Measurements from ENCODE around the gene PRCP. TPM values are rescaled to one million over a fixed set of nuclear protein-coding genes. Genes with fewer than 3 reads are reported as not detected.

PRCP gene
- total RNA-seq, 1 experiment from 2014 or later: 56.7 TPM

DNA sequence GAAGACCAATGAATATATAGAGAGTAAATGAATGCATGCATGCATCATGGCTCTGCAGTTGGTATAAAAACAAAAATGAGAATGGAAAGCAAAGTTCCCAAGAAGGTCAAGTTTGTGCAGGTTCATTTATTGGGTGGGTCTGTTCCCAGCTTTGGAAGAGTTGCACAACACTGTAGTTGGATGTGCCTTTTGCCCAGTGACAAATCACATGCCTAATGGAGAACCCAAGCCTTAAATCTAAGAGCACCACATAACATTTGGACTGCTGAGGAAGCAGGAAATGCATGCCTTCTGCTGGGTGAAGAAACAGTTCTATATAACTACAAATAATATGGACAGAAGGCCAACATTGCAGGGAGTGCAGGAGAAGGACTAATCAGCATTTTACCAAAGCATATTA, 30.6 kb downstream of the PRCP start:
- no peak overlapping the region for H3K18ac ChIP-seq (ENCODE audit: insufficient read length, low read depth, low read length)
- H2AK5ac ChIP-seq (ENCODE audit: insufficient read length, low read length): no peak overlapping the region
- H2BK120ac ChIP-seq (ENCODE audit: low read depth, low read length, poor library complexity, severe bottlenecking): no peak overlapping the region
- H4K91ac ChIP-seq (ENCODE audit: insufficient read length, low read depth, low read length): no peak overlapping the region
- H3K79me1 ChIP-seq (ENCODE audit: insufficient read depth, low read depth, low read length, poor library complexity, severe bottlenecking): no peaks in the 10 kb centered on the region
- TF ChIP-seq, protein P1, sequence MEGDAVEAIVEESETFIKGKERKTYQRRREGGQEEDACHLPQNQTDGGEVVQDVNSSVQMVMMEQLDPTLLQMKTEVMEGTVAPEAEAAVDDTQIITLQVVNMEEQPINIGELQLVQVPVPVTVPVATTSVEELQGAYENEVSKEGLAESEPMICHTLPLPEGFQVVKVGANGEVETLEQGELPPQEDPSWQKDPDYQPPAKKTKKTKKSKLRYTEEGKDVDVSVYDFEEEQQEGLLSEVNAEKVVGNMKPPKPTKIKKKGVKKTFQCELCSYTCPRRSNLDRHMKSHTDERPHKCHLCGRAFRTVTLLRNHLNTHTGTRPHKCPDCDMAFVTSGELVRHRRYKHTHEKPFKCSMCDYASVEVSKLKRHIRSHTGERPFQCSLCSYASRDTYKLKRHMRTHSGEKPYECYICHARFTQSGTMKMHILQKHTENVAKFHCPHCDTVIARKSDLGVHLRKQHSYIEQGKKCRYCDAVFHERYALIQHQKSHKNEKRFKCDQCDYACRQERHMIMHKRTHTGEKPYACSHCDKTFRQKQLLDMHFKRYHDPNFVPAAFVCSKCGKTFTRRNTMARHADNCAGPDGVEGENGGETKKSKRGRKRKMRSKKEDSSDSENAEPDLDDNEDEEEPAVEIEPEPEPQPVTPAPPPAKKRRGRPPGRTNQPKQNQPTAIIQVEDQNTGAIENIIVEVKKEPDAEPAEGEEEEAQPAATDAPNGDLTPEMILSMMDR (conservative IDR thresholded peaks at IDR 0.05): no peak
- no peak overlapping the region for H3K14ac ChIP-seq (ENCODE audit: insufficient read depth, low read length)
- no peak overlapping the region for H3K56ac ChIP-seq (ENCODE audit: insufficient read length, low read depth, low read length)
- no peak overlapping the region for H2BK12ac ChIP-seq (ENCODE audit: insufficient read length, low read depth, low read length)
- H3K4me1 ChIP-seq (ENCODE audit: insufficient read depth, low read length): no peaks in the 10 kb centered on the region
- H2BK15ac ChIP-seq (ENCODE audit: low read depth, low read length): no peak overlapping the region
- H3K23ac ChIP-seq (ENCODE audit: insufficient read length, low read depth, low read length): no peak overlapping the region
- no peak overlapping the region for H4K8ac ChIP-seq (replicated peaks; ENCODE audit: insufficient read length, low read depth, low read length)
- H3K9me3 ChIP-seq (ENCODE audit: control insufficient read depth, low read depth, low read length): no peaks in the 10 kb centered on the region
- H3K4me2 ChIP-seq (ENCODE audit: insufficient read depth, insufficient read length, low read length): no peak overlapping the region
- Mint-ChIP-seq H3K4me3 (no peak overlapping the region), H3K36me3 (ENCODE audit: insufficient read depth in 1 of 3, low read depth in 3 of 3) (no peaks in the 10 kb centered on the region), H3K9me3 (no peaks in the 10 kb centered on the region), H3K27ac (no peak overlapping the region), H3K27me3 (ENCODE audit: low read depth) (no peaks in the 10 kb centered on the region), H3K4me1 (peaks cover 9 to 15% of the 10 kb centered on the region in 2 experiments)
- H2BK5ac ChIP-seq (ENCODE audit: insufficient read length, low read length): no peak overlapping the region
- no peak overlapping the region for H3T11ph ChIP-seq (ENCODE audit: low read length)
- H2AFZ ChIP-seq (ENCODE audit: low read length): no peak overlapping the region
- H3K4ac ChIP-seq (ENCODE audit: low read depth, low read length): no peak overlapping the region
- no peak overlapping the region for H3K9ac ChIP-seq (ENCODE audit: extremely low read depth, insufficient read length, low read length)
- no peak for DNase-seq
- no peak overlapping the region for H3K27ac ChIP-seq (ENCODE audit: insufficient read length, low read depth, low read length)
- no peaks in the 10 kb centered on the region for H3K79me2 ChIP-seq (ENCODE audit: insufficient read depth, low read length)
- H2BK20ac ChIP-seq (ENCODE audit: low read depth, low read length, poor library complexity, severe bottlenecking): no peak overlapping the region
- no peaks in the 10 kb centered on the region for H3K27me3 ChIP-seq (ENCODE audit: insufficient read depth, low read length)
- H3K23me2 ChIP-seq (ENCODE audit: insufficient read length, low read depth, low read length, poor library complexity, severe bottlenecking): no peaks in the 10 kb centered on the region
- no peak overlapping the region for H4K5ac ChIP-seq (ENCODE audit: insufficient read length, low read depth, low read length)
- H4K20me1 ChIP-seq (ENCODE audit: control insufficient read depth, insufficient read depth, insufficient read length): no peaks in the 10 kb centered on the region
